Fibroblast of gingiva (primary cell): ENCODE data around the gene METTL6.
"Not testable (repeated sequence)": the region's sequence is repeated elsewhere in the genome, so short reads cannot be mapped to it uniquely, and the experiment has no call there.

Source experiments
- DNase-seq: peaks from one replicate; pipeline ENCODE4 v3.0.0-alpha.2; 2011; ENCODE audit warnings: low read depth

Gene METTL6

GRCh38 chr3:15368561-15369135 lies 58.7 kb downstream of the METTL6 start:
- DNase-seq: peak; percentile 71

GRCh38 chr3:15367059-15367458 lies 60.3 kb downstream of the METTL6 start:
- no peak for DNase-seq

- DNase-seq: not testable (repeated sequence)
Observed at GRCh38 chr3:15364078-15364477, 63.3 kb downstream of the METTL6 start.

- no peak for DNase-seq
Observed at GRCh38 chr3:15361494-15362214, 65.7 kb downstream of the METTL6 start.

- DNase-seq: peak; percentile 55
Observed at GRCh38 chr3:15360788-15361493, 66.4 kb downstream of the METTL6 start.
